ENCODE data around the gene RBM3.

RBM3 gene

GRCh38 chrX:48599341-48599740 is 25.1 kb downstream of the RBM3 start:
- no peak for TF ChIP-seq CTCF (conservative IDR thresholded peaks at IDR 0.05; ENCODE audit: control insufficient read depth, insufficient read depth, low read depth, low read length)
- DNase-seq (ENCODE audit: low read depth): no peak
- H3K4me3 ChIP-seq (ENCODE audit: control insufficient read depth, low read depth, low read length): no peak overlapping the region

- TF ChIP-seq CTCF (conservative IDR thresholded peaks at IDR 0.05; ENCODE audit: control insufficient read depth, insufficient read depth, low read depth, low read length): no peak
- H3K4me3 ChIP-seq (ENCODE audit: control insufficient read depth, low read depth, low read length): no peak overlapping the region
- no peak for DNase-seq (ENCODE audit: low read depth)
Observed at GRCh38 chrX:48600226-48600625, 25.9 kb downstream of the RBM3 start.

- TF ChIP-seq CTCF (conservative IDR thresholded peaks at IDR 0.05; ENCODE audit: control insufficient read depth, insufficient read depth, low read depth, low read length): no peak
- no peak for DNase-seq (ENCODE audit: low read depth)
- H3K4me3 ChIP-seq (ENCODE audit: control insufficient read depth, low read depth, low read length): no peak overlapping the region
Observed at GRCh38 chrX:48601741-48602394, 27.6 kb downstream of the RBM3 start.

GRCh38 chrX:48604701-48605100 is 30.4 kb downstream of the RBM3 start:
- no peak for TF ChIP-seq CTCF (conservative IDR thresholded peaks at IDR 0.05; ENCODE audit: control insufficient read depth, insufficient read depth, low read depth, low read length)
- no peak for DNase-seq (ENCODE audit: low read depth)
- no peak overlapping the region for H3K4me3 ChIP-seq (ENCODE audit: control insufficient read depth, low read depth, low read length)

GRCh38 chrX:48606091-48606490 is 31.8 kb downstream of the RBM3 start:
- no peak overlapping the region for H3K4me3 ChIP-seq (ENCODE audit: control insufficient read depth, low read depth, low read length)
- no peak for DNase-seq (ENCODE audit: low read depth)
- no peak for TF ChIP-seq CTCF (conservative IDR thresholded peaks at IDR 0.05; ENCODE audit: control insufficient read depth, insufficient read depth, low read depth, low read length)

GRCh38 chrX:48611703-48612102 is 37.4 kb downstream of the RBM3 start:
- no peak for TF ChIP-seq CTCF (conservative IDR thresholded peaks at IDR 0.05; ENCODE audit: control insufficient read depth, insufficient read depth, low read depth, low read length)
- no peak overlapping the region for H3K4me3 ChIP-seq (ENCODE audit: control insufficient read depth, low read depth, low read length)
- no peak for DNase-seq (ENCODE audit: low read depth)
